NOMO-1 (cell line): ENCODE data around the gene MAD2L2.
A peak's percentile ranks its signal among the peaks of the same experiment; 100 is the strongest.

Source experiments
- DNase-seq, 2 experiments: peaks; one replicate each; lab custom pipeline; 2025; ENCODE audit not compliant: unreplicated experiment in 2 of 2; lab: John Stamatoyannopoulos, UW

Gene MAD2L2

DNA sequence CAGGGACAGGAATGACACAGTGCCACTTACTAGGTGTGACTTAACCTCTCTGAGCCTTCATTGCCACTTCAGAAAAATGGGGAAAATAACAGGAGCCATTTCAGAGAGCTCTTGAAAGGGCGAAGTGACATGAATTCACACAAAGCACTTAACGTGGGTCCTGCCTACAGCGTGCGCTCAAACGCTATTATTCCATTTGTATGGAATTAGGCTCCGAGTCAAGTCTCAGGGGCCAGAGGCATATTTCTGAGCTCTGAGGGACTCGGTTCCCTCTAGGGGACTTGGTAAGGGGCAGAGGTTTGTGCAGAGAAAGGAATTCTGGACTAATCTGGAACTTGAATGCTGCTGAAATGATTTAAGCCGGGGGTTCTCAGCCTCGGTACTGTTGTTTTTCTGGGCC is 24.6 kb upstream of the MAD2L2 start:
- DNase-seq = no peak

DNA sequence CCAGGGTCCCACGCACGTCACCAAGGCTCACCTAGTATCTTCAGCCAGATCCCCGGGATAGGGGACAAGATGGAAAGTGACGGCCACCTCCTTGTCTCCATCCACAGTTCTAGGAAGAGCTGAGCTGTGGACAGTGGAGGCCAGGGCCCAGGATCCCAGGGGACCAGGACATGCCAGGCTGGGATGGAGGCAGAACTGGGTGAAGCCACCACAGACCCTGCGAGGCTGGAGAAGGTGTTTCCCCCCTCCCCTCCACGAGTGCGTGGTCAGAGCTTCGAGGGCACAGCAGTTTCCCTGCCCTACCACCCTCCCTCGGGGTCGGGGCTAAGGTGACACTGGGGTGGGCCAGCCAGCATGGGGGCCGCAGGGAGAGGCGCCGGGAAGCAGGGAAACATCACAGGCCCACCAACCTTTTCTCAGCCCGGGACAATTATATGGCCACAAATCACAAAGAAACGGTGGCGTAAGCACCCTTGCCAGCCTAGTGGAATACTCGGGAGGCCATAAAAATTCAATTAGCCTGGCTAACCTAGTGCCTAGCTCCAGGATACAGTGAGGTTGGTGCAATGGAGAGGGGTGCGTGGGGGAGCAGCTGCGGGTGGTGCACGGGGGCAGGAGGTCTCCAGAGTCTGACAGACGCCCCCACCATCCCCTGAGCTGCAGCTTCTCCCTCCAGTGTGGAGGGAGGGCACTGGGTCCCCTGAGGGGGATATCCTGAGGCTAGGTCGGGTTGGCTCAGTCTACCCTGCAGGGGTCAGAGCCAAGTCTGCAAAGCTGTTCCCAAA is 23.9 kb upstream of the MAD2L2 start:
- DNase-seq = no peak

DNA sequence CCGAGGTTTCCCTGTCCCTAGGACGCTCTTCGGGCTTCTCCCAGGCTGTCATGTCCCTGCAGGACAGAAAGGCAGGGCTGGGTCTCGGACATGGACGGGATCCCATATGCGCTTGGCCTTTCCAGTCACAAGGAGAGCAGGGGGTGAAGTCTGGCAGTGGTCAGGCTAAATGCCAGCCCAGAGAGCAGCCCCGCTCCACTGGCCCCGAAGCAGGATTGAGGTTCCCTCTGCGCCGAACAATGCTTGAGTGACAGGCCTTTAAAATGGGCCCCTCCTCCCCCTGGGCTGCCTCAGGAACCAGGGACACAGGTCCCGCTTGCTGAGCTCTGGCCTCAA is 23.2 kb upstream of the MAD2L2 start:
- no peak for DNase-seq

DNA sequence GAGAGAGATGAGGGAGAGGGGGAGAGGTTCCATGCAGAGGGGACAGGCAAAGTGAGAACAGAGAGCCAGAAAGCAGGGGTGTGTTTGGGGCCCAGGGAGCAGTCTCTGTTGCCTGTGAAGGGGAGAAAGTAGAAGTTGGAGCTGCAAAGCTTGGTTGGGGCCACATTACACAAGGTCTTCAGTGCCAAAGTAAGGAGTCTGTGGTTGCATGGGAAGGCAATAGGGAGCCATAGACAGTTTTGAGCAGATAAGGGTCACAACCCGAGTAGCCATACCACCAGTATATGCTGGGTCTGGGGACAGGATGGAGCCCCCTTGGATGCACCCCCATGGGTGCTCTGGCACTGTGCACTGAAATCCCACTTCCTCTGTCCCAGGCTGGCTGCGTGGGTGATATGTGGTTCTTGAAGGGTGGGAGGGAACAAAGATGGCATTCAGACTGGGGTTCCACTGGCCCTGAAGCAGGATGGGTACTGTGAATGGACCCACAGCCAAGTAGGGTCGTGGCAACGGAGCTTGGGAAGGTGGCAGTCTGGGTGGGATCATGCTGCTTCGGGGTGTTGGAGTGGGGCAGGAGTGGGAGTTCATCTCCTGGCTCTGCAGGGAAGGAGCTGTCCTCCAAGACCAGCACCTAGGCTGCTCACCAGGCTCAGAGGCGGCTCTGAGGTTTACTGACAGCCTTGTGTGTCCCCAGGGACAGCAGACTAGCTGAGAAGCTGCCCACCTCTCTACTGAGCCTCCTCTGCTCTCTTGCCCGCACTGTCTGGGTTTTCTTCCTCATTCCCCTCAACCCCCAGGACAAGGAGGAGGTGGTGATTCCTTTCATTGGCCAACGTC is 22.6 kb upstream of the MAD2L2 start:
- no peak for DNase-seq

DNA sequence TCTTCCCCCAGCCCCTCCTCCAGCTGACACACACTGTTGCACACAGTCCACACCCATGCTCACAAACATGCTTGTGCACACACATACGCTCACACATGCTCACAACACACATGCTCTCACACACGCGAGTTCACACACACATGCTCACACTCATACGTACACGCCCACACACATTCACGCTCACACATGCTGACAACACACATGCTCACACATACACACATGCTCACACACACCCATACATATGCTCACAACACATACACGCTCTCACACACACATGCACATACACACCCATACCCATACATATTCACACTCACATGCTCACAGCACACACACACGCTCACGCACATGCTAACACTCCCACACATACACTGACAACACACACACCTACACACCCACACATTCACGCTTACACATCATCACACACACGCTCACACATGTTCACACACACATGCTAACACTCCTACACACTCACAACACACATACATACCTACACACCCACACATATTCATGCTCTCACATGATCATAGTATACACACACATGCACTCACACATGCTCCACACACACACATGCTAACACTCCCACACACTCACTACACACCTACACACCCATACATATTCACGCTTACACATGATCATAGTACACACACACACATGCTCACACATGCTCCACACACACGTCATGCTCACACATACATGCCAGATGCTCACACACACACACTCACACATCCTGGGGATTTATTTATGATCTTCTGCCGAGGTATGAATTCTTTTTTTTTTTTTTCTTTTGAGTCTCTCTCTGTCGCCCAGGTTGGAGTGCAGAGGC is 21.2 kb upstream of the MAD2L2 start:
- DNase-seq = no peak

DNA sequence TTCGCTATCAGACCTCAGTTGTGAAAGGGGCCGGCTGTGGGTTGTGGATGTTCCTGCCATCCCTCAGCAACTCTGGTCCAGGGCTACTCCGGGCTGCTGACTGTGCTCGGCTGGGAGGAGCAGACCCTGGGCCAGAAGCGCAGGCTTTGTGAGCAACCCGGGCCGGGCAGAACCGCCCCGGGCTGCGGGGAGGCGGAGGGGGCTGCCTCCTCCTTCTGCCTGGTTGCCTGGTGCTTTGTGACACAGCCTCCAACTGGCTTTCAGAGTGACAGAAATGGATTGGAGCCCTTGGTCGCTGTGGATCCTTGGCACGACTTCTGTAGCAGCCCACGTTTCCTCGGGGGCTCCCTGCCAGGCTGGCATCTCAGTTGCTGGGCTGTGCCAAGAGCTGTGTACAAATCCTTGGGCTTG is 20.6 kb upstream of the MAD2L2 start:
- DNase-seq = no peak

DNA sequence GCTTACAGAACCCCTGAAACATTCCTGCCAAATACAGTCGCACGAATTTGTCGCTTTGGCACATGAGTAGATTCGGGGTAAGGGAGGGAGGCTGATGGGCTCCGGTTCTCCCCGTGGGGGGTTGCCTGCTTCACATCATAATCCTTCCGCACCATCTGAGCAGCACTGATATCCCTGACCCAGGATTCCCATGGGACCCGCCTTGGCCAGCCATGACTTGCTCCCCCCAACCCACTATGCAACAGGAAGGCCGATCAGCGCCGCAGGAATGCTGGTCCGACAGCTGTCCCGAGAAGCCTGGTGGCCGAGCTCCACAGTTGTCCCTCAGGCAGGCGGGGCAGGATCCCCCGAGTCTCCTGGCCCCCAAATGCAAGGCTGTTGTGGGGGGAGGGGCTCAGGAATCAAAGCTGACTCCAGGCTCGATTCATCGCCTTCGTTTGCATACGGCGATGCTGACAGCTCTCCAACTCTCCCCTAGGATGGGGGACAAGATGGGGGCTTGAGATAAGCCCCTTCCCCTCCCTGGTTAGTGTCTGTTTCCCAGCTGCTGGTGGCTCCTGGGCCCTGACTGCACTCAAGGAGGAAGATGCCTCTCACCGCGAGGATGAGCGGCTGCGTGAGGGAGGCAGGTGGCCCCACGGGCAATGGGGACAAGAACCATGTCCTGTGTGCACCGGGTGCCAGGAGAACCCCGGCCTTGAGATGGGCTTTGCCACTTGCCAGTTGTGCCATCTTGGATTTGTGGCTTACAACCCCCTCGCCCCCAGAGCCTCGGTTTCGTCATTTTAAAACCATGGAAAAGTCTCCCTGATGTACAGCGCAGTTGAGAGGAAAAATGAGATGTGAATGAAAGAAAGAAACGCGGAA is 19.9 kb upstream of the MAD2L2 start:
- no peak for DNase-seq

DNA sequence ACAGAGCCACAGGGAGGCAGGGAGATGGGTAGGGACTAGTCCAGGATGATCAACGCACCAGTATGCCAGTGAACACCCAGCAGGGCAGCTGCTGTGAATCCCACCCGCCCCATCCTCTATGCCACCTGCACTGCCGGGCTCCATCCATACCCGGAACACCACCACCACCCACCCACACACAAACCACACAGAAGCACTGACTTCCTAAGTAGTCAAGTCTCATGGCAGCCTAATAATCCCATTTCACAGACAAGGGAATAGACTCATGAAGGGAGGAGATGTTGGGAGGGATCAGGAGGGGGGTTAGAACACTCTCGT is 16.9 kb upstream of the MAD2L2 start:
- no peak for DNase-seq

DNA sequence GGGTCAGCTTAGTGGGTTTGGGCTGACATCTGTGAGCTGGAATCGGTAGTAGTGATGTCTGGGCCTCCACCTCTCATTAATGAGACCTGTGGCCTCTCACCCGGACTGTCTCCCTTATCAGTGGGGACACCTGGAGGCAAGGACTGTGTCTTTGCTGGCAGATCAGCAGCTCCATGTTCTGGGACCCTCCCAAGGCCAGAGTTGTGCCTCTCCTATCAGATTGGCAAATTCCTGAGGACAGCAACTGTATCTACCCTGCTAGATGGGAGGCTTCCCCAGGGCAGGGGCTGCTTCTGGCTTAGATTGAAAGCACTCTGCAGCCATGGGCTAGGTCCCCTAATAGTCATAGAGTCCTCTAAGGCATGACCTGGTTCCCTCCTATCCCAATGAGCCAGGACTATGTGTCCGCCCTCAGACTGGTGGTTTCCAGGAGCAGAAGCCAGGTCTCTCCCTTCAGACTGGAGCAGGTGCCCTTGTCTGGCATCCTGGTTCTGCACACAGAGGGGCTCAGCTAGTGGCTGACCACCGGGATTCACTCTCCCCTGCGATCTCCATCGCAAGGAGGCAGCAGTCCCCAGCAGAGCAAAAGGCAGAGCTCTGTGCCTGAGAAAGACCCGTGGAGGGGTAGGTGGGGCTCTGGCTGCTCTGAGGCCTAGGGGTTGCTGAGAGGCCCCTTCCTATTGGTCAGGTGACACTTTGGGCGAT is 16.4 kb upstream of the MAD2L2 start:
- DNase-seq = no peak

DNA sequence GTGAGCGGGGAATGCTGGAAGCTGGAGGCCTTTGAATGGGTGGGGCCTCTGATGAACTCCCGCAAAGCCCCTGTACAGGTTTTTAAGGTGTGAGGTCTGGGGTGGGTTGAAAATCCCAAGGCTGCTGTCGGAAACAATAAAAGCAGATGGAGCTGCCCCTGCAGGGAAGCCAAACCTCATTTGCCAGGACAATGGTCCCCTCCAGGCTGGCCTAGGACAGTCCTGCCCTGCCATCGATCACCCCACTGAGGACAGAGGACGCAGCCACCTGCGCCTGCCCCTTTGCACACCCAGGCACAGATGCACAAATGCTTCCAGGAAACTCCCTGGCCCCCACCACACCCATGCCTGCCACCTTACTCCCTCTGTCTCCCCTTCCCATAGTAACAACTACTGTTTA is 14.9 kb upstream of the MAD2L2 start:
- no peak for DNase-seq

DNA sequence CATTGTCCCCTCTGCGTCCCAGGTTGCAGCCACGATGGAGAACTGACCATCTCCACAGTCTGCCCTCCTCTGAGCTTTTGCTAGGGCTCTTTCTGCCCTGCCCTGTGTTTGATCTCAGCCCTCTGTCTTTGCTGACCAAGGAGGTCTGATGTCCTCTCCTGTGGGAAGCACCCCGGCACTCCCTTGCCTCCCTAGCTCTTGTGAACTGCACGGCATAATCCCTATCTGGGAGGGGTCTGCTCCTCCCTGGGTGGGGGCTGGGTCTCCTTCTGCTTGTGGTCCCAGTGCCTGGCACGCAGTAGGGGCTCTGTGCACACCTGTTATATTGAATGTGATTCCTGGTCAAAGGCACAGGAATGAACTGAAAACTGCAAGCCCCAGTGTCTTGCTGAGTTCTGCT is 13.0 kb upstream of the MAD2L2 start:
- no peak for DNase-seq

DNA sequence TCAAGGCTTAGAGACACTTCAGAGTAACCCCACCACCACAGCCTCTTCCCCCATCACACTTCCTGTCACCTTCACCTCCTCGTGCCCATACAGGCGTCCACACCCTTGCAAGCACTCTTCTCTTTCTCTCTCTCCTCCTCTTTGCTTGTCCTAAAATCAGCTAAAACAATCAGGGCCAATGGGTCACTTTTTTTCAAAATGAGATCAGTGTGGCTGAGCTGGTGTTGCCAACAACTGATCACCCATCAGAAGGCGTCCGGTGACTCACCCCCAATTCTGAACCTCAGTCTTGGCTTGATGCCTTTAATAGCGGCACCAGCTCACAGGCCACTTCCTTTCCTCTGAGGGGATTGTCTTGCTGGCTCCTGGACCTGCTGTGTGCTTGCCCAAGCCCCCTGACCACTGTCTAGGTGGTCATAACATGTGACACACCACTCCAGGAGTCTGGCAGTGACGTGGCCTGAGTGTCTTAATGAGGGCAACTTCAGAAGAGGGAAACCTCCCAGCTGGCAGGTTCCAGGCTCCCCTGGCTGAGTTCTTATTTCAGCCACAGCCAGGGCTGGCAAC is 12.2 kb upstream of the MAD2L2 start:
- peak; percentile 47 to 50 for DNase-seq

DNA sequence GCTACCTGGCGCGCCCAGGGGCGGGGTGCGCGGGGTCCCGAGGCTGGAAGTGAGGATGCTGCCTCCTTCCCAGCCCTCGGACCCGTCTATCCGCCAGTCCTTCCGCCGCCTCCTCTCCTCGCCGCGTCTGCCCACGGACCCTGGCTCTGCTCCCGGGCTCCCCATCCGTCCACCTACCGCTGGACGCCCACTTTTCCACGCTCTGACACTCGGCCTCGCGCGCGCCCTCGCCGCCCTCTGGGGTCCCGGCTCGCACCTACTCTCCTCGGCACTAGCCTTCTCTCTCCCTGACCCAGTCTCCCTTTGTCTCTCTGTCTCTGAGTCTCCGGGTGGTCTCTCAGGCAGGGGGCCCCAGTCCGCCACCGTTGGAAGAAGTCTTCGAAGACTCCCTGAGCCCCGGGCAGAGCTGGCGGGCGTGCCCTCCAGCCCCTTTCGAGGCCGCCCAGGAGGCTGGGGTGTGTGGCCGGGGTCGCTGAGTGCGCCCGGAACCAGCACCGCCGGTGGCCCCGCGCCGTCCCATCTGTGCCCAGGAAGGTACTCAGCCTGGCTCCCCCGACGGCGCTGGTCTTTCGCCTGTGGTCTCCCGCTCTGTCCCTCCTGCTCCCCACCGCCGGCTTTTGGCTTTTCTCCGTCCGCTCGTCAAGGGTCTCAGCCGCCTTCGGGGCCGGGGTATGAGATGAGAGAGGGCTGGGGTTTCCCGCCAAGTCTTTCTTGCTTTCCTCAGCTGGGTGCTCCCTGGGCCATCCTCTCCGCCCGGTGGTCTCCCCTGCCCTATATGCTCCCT is 11.2 kb upstream of the MAD2L2 start:
- no peak for DNase-seq

DNA sequence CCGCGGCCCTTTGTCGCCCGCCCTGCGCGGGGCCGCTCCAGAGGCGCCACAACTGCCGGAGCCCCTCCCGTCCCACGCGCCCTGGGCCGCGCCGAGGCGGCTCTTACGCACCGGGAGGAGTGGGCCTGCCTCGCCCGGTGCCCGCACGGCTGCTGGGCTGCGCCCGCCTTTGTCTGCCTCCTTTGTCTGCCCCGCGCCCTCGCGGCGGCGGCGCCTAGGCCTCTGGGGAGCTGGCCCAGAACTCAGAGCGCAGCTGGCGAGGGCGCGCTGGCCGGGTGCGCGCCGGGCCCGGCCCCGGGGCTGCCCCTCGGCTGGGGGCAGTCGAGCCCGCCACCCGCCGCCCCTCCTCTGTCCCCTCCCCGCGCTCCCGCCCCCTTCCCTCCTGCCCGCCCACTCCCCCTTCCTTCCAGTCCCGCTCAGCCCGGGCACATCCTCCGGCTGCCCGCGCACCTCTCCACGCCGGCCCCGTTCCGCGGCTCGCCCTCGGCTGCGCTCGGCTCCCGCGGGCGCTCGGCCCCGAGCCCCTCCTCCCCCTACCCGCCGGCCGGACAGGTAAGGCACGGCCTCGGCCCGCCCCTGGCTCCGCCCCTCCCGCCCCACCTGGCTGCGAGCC is 10.5 kb upstream of the MAD2L2 start, which contains the start of gene DRAXIN:
Gene DRAXIN, plus strand, starts transcription at position 409 of the 613 bp plus-strand sequence. CDS start 14,549 bp downstream, outside the sequence.
- no peak for DNase-seq

DNA sequence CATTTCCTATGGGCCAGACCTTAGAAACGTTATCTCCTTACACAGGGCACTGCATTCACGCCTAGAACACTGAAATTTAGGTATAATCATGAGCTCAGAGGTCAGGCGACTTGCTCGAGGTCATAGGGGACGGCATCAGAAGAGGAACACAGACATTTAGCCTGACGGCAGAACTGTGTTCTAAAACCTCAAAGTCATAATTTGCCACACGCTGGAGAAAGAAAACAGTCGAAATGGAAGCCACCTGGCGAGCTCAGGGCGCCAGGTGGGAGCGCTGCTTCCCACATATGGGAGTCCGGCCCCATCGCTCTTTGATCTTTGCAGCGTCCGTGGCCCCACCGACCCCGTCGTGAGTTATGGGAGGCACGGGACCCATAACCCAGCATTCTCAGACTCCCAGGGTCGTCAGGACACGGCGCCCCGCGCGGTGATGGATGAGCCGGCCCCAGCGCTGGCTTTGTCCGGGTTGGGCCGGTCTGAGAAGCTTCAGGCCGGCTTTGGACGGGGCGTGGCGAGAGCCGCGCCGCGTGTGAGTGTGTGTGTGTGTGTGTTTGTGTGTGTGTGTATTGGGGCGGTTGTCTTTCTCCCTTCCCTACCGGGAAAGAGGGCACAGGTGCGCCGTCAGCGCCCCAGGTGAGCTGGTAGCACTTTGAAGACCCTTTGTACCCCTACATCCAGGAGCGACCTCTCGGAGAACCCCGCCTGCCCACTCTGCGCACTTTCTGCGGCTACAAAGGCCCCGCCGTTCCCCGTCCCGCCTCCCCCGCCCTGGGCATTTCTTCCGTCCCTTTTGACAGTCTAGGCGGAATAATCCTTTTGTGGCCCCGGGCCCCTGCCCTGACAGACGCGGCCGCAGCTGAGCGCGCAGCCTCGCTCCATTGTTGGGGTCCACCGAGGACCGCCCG is 9.7 kb upstream of the MAD2L2 start:
- no peak for DNase-seq

DNA sequence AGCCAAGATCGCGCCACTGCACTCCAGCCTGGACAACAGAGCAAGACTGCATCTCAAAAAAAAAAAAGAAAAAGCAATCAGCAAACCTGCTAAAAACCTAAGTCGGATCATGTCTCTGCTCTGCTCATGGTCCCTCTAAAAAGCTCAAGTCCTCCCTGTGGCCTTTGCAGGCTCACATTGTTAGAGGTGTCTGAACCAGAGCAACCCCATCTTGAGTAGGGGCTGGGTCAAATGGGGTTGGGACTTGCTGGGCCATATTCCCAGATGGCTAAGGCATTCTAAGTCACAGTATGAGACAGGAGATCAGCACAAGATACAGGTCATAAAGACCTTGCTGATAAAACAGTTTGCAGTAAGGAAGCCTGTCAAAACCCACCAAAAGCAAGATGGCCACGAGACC is 7.6 kb upstream of the MAD2L2 start:
- no peak for DNase-seq

DNA sequence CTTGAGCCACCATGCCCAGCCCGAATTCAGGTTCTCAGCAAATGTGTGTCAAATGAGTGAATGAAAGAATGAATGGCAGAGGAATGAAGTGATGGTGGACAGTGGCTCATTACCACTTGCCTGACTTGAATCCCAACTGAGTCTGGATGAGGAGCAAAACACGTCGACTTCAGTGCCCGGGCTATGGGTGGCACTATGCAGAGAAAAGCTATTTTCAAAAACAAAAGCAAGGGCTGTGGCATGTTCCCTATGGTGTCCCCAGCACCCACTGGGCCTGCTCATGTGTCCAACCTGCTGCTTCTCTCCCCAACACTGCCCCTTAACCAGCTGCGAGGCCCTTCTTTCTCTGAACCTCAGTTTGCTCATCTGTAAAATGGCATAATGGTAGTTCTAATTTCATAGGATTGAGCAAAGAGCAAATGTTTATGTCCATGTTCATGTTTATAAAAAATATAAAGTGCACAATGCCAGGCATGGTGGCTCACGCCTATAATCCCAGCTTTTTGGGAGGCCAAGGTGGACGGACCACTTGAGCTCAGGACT is 4.3 kb upstream of the MAD2L2 start:
- no peak for DNase-seq
